SK-N-SH (cell line): ENCODE data around the gene NFE2L3. TPM values are rescaled to one million over a fixed set of nuclear protein-coding genes. Genes with fewer than 3 reads are reported as not detected.

Source experiments
- CTCF ChIA-PET: fragments of 300-600, 350-600 bp; formaldehyde crosslinking; extraction: SDS; loops from one replicate; lab custom pipeline; 2021; lab: Yijun Ruan, JAX
- POLR2A ChIA-PET: fragments of 350-600 bp; sonication (Branson Sonifier 250); formaldehyde crosslinking; extraction: SDS; loops from one replicate; lab custom pipeline; 2020; ENCODE audit warnings: antibody characterized with exemption, inconsistent platforms; lab: Yijun Ruan, JAX
- DNase-seq: peaks from one replicate; pipeline ENCODE4 v3.0.0; 2012
- H2AFZ ChIP-seq: fragments of 200-600 bp; sonication (generic); 2 replicates; pipeline ENCODE4 v1.8.1; 2016; ENCODE audit warnings: antibody characterized with exemption, mild to moderate bottlenecking, low read depth
- H3F3A ChIP-seq: fragments of 200-600 bp; sonication (generic); replicated peaks from 2 replicates; pipeline ENCODE3; 2016; ENCODE audit warnings: antibody characterized with exemption, mild to moderate bottlenecking; ENCODE audit not compliant: insufficient read depth
- H3K27ac ChIP-seq, 2 experiments: fragments of 200-500 bp in 1 of 2; fragments of 200-600 bp in 1 of 2; sonication (Bioruptor generic) in 1 of 2; sonication (generic), shearing (Covaris generic) in 1 of 2; 2 replicates each; pipeline versions ENCODE4 v1.5.1 to v1.6.1; 2014 to 2016; ENCODE audit warnings: low read depth in 2 of 2, inconsistent platforms in 1 of 2, low read length in 1 of 2, mild to moderate bottlenecking in 1 of 2, mixed read lengths in 1 of 2
- H3K27me3 ChIP-seq: fragments of 200-600 bp; sonication (generic), shearing (Covaris generic); 2 replicates; pipeline ENCODE4 v1.6.1; 2016; ENCODE audit warnings: mixed run types; ENCODE audit not compliant: insufficient read depth
- H3K36me3 ChIP-seq, 2 experiments: fragments of 200-500 bp in 1 of 2; fragments of 200-600 bp in 1 of 2; sonication (Bioruptor generic) in 1 of 2; sonication (generic) in 1 of 2; replicated peaks in 1 of 2; 2 replicates each; pipeline versions ENCODE3 to v1.5.1; 2014 to 2016; ENCODE audit warnings: low read length in 1 of 2, mild to moderate bottlenecking in 1 of 2; ENCODE audit not compliant: insufficient read depth in 2 of 2, control insufficient read depth in 1 of 2
- H3K4me1 ChIP-seq, 2 experiments: fragments of 200-500 bp in 1 of 2; fragments of 200-600 bp in 1 of 2; sonication (Bioruptor generic) in 1 of 2; sonication (generic), shearing (Covaris generic) in 1 of 2; 2 replicates each; pipeline versions ENCODE4 v1.5.1 to v1.6.1; 2014 to 2016; ENCODE audit warnings: low read depth in 1 of 2, low read length in 1 of 2, mixed run types in 1 of 2; ENCODE audit not compliant: insufficient read depth in 2 of 2, control insufficient read depth in 1 of 2
- H3K4me2 ChIP-seq: fragments of 200-600 bp; sonication (generic), shearing (Covaris generic); 2 replicates; pipeline ENCODE4 v1.6.1; 2017; ENCODE audit warnings: mixed run types
- H3K4me3 ChIP-seq, 2 experiments: fragments of 200-500 bp in 1 of 2; fragments of 200-600 bp in 1 of 2; sonication (Bioruptor generic) in 1 of 2; sonication (generic), shearing (Covaris generic) in 1 of 2; 2 replicates each; pipeline versions ENCODE4 v1.5.1 to v1.8.1; 2014 to 2016; ENCODE audit warnings: low read depth in 2 of 2, inconsistent platforms in 1 of 2, low read length in 1 of 2, mild to moderate bottlenecking in 1 of 2, mixed read lengths in 1 of 2, moderate library complexity in 1 of 2
- H3K79me2 ChIP-seq: fragments of 200-600 bp; sonication (generic); 2 replicates; pipeline ENCODE4 v1.8.1; 2017; ENCODE audit warnings: mild to moderate bottlenecking; ENCODE audit not compliant: insufficient read depth
- H3K9ac ChIP-seq: fragments of 200-600 bp; sonication (generic); 2 replicates; pipeline ENCODE4 v1.6.1; 2017; ENCODE audit warnings: mixed run types
- H3K9me2 ChIP-seq: fragments of 200-600 bp; sonication (generic); 2 replicates; pipeline ENCODE4 v1.6.1; 2017; ENCODE audit warnings: mixed run types
- H3K9me3 ChIP-seq: fragments of 200-600 bp; sonication (generic); 2 replicates; pipeline ENCODE4 v1.6.1; 2017; ENCODE audit warnings: mixed run types, mild to moderate bottlenecking, moderate library complexity
- H4K20me1 ChIP-seq: fragments of 200-600 bp; sonication (generic); 2 replicates; pipeline ENCODE4 v1.6.1; 2017; ENCODE audit warnings: mild to moderate bottlenecking, mixed run types; ENCODE audit not compliant: insufficient read depth
- EZH2phosphoT487 ChIP-seq: fragments of 200-600 bp; sonication (generic); IDR thresholded peaks from 2 replicates; pipeline ENCODE4 v1.6.1; 2017; ENCODE audit warnings: low read depth, mixed run types, mild to moderate bottlenecking, antibody characterized with exemption, moderate library complexity, borderline replicate concordance
- FOSL2 ChIP-seq: IDR thresholded peaks from 2 replicates; pipeline ENCODE4 v1.4.0; 2012; ENCODE audit warnings: low read depth, mild to moderate bottlenecking, moderate library complexity, borderline replicate concordance
- JUND ChIP-seq: IDR thresholded peaks from 2 replicates; pipeline ENCODE4 v1.4.0; 2012
- MEF2A ChIP-seq: IDR thresholded peaks from 2 replicates; pipeline ENCODE4 v1.4.0; 2012; ENCODE audit warnings: low read depth, borderline replicate concordance
- MXI1 ChIP-seq: IDR thresholded peaks from 2 replicates; pipeline ENCODE4 v1.6.1; 2012; ENCODE audit warnings: mild to moderate bottlenecking, low read depth, low read length, improper control_type of control experiment
- NFIC ChIP-seq: IDR thresholded peaks from 2 replicates; pipeline ENCODE4 v1.4.0; 2012; ENCODE audit warnings: borderline replicate concordance
- NRF1 ChIP-seq: IDR thresholded peaks from 2 replicates; pipeline ENCODE4 v1.6.1; 2012; ENCODE audit warnings: low read depth, mild to moderate bottlenecking, low read length
- PBX3 ChIP-seq: IDR thresholded peaks from 2 replicates; pipeline ENCODE4; 2012
- POLR2AphosphoS5 ChIP-seq: IDR thresholded peaks from 2 replicates; pipeline ENCODE4 v1.6.1; 2012; ENCODE audit warnings: low read depth, low read length
- RAD21 ChIP-seq: IDR thresholded peaks from 2 replicates; pipeline ENCODE4 v1.6.1; 2012; ENCODE audit warnings: mild to moderate bottlenecking, low read length
- RCOR1 ChIP-seq: fragments of 150-350 bp; IDR thresholded peaks from 2 replicates; pipeline ENCODE4 v1.6.1; 2017; ENCODE audit warnings: antibody characterized with exemption, low read length
- REST ChIP-seq: IDR thresholded peaks from 2 replicates; pipeline ENCODE4 v1.6.1; 2012; ENCODE audit warnings: mild to moderate bottlenecking, low read depth, low read length, moderate library complexity
- RFX5 ChIP-seq: IDR thresholded peaks from 2 replicates; pipeline ENCODE4 v1.6.1; 2012; ENCODE audit warnings: mild to moderate bottlenecking, improper control_type of control experiment, low read length
- RXRA ChIP-seq: IDR thresholded peaks from 2 replicates; pipeline ENCODE4 v1.4.0; 2012; ENCODE audit warnings: low read depth, mild to moderate bottlenecking, borderline replicate concordance
- TAF1 ChIP-seq: IDR thresholded peaks from 2 replicates; pipeline ENCODE4 v1.6.1; 2012; ENCODE audit warnings: low read depth, mild to moderate bottlenecking, low read length, moderate library complexity, borderline replicate concordance
- WGBS: methylation state at CpG from one replicate; pipeline ENCODE4 v1.1.6; 2017; ENCODE audit warnings: low lambda C conversion rate; 5-methylcytosine and 5-hydroxymethylcytosine counted together
- polyA plus RNA-seq, 3 experiments: library from polyadenylated mRNA; depleted of rRNA; stranded (reverse); fragments of >200 nt; gene quantifications; 2 replicates each; pipeline ENCODE4 v1.2.3, GENCODE V29; 2012
- TF ChIP-seq, protein P1 (sequence below): IDR thresholded peaks from 2 replicates; pipeline ENCODE4 v1.4.0; 2012; ENCODE audit warnings: low read depth

The NFE2L3 gene, protein sequence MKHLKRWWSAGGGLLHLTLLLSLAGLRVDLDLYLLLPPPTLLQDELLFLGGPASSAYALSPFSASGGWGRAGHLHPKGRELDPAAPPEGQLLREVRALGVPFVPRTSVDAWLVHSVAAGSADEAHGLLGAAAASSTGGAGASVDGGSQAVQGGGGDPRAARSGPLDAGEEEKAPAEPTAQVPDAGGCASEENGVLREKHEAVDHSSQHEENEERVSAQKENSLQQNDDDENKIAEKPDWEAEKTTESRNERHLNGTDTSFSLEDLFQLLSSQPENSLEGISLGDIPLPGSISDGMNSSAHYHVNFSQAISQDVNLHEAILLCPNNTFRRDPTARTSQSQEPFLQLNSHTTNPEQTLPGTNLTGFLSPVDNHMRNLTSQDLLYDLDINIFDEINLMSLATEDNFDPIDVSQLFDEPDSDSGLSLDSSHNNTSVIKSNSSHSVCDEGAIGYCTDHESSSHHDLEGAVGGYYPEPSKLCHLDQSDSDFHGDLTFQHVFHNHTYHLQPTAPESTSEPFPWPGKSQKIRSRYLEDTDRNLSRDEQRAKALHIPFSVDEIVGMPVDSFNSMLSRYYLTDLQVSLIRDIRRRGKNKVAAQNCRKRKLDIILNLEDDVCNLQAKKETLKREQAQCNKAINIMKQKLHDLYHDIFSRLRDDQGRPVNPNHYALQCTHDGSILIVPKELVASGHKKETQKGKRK
- 36.1 and 50.8 TPM in 2 replicates for polyA plus RNA-seq (2012; rRNA removed)
- polyA plus RNA-seq (2012; cell fraction: cytosol; rRNA removed), result 50.3 and 55.0 TPM in 2 replicates
- 20.3 and 41.3 TPM in 2 replicates for polyA plus RNA-seq (2012; cell fraction: nucleus; rRNA removed)

GRCh38 chr7:26151953-26152781 lies at the start of gene NFE2L3:
NFE2L3 (plus strand) TSS chr7:26152198; CDS start chr7:26152499, 301 bp downstream.
- Histone ChIP-seq H3K9me3 (no peaks in the 10 kb centered on the region), H4K20me1 (no peaks in the 10 kb centered on the region), H3F3A (peaks cover 24% of the 10 kb centered on the region), H3K4me2 (peak within 1 kb of the TSS; percentile 83), H3K36me3 (no peaks in the 10 kb centered on the region), H3K79me2 (peaks cover 30% of the 10 kb centered on the region; the same call in 1 of the 2 replicates), H3K4me3 (peak within 1 kb of the TSS; percentile 65 to 75), H3K9ac (peak within 1 kb of the TSS; percentile 44), H3K27me3 (no peaks in the 10 kb centered on the region)
- 6% methylated on average over 13 of the region's 95 CpGs for WGBS
- peak; percentile 98 for DNase-seq
- ChIA-PET POLR2A (interaction anchor here (0.8 to 2.1 kb wide), 5 partner anchors 9 to 213 kb away, joined by 3 to 7 read pairs (median 4); partner anchors contain the start of genes CBX3 and HNRNPA2B1), CTCF (interaction anchor here (0.6 to 2.0 kb wide), 11 partner anchors 14 to 167 kb away, joined by 3 to 8 read pairs (median 4); partner anchors contain the start of gene HNRNPA2B1)
- TF ChIP-seq RFX5 (no peak), NFIC (peak; percentile 18; the same call in 1 of the 2 replicates), FOSL2 (no peak), RAD21 (no peak), POLR2AphosphoS5 (peak; percentile 71), MEF2A (no peak), TAF1 (peak; percentile 52; the same call in 1 of the 2 replicates), PBX3 (no peak), REST (0 out of 2 replicates have a peak, but pooled peaks have one; percentile 26), RCOR1 (0 out of 2 replicates have a peak, but pooled peaks have one; percentile 2), EZH2phosphoT487 (no peak), NRF1 (peak; percentile 19; the same call in 1 of the 2 replicates), MXI1 (peak; percentile 30; the same call in 1 of the 2 replicates), RXRA (no peak), JUND (no peak)
- TF ChIP-seq, protein P1, sequence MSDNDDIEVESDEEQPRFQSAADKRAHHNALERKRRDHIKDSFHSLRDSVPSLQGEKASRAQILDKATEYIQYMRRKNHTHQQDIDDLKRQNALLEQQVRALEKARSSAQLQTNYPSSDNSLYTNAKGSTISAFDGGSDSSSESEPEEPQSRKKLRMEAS, result peak; percentile 24
- TF ChIP-seq, all 33 proteins: peak for 8
- Histone ChIP-seq H2AFZ (peak within 1 kb of the TSS; percentile 90), H3K4me1 (peaks cover 16 to 26% of the 10 kb centered on the region in 2 experiments; a peak in 3 of 4 replicates), H3K9me2 (no peaks in the 10 kb centered on the region), H3K27ac (peak within 1 kb of the TSS in 1 of 2 experiments; percentile 20; a peak in 1 of 4 replicates)
